GM23248 (cell line): Measurements from ENCODE around the gene STX16. TPM values are rescaled to one million over a fixed set of nuclear protein-coding genes. Genes with fewer than 3 reads are reported as not detected.

Experiments
- DNase-seq: peaks from one replicate; pipeline ENCODE4 v3.0.0-alpha.2; 2015
- H2AFZ ChIP-seq: fragments of 200-600 bp; sonication (generic); 2 replicates; pipeline ENCODE4 v1.6.1; 2016; ENCODE audit warnings: antibody characterized with exemption
- H3F3A ChIP-seq: fragments of 200-600 bp; sonication (generic); 2 replicates; pipeline ENCODE4 v1.6.1; 2016; ENCODE audit warnings: mild to moderate bottlenecking, antibody characterized with exemption, mixed run types; ENCODE audit not compliant: insufficient read depth
- H3K27ac ChIP-seq: fragments of 200-600 bp; sonication (generic); 2 replicates; pipeline ENCODE4 v1.5.1; 2016; ENCODE audit warnings: mild to moderate bottlenecking
- H3K27me3 ChIP-seq: fragments of 200-600 bp; sonication (generic); replicated peaks from 2 replicates; pipeline ENCODE4 v1.6.1; 2016; ENCODE audit warnings: mild to moderate bottlenecking; ENCODE audit not compliant: insufficient read depth
- H3K36me3 ChIP-seq: fragments of 200-600 bp; sonication (generic); 2 replicates; pipeline ENCODE4 v1.6.1; 2016; ENCODE audit warnings: low read depth, mild to moderate bottlenecking
- H3K4me1 ChIP-seq: fragments of 200-600 bp; sonication (generic); 2 replicates; pipeline ENCODE4 v1.6.1; 2016; ENCODE audit warnings: mild to moderate bottlenecking; ENCODE audit not compliant: insufficient read depth
- H3K4me2 ChIP-seq: fragments of 200-600 bp; sonication (generic); one replicate; pipeline ENCODE4 v1.6.1; 2016; ENCODE audit warnings: mild to moderate bottlenecking; ENCODE audit not compliant: unreplicated experiment
- H3K4me3 ChIP-seq: fragments of 200-600 bp; sonication (generic); 2 replicates; pipeline ENCODE4 v1.5.1; 2016; ENCODE audit warnings: mild to moderate bottlenecking
- H3K79me2 ChIP-seq: fragments of 200-600 bp; sonication (generic); 2 replicates; pipeline ENCODE4 v1.6.1; 2016; ENCODE audit warnings: mild to moderate bottlenecking; ENCODE audit not compliant: insufficient read depth
- H3K9ac ChIP-seq: fragments of 200-600 bp; sonication (generic); 2 replicates; pipeline ENCODE4 v1.6.1; 2016; ENCODE audit warnings: mild to moderate bottlenecking
- H3K9me2 ChIP-seq: fragments of 200-600 bp; sonication (generic); 2 replicates; pipeline ENCODE4 v1.6.1; 2016; ENCODE audit warnings: mixed run types, mild to moderate bottlenecking, moderate library complexity; ENCODE audit not compliant: insufficient read depth
- H3K9me3 ChIP-seq: fragments of 200-600 bp; sonication (generic); one replicate; pipeline ENCODE4 v1.6.1; 2017; ENCODE audit warnings: low read depth
- H4K20me1 ChIP-seq: fragments of 200-600 bp; sonication (generic); 2 replicates; pipeline ENCODE4 v1.6.0; 2016; ENCODE audit not compliant: insufficient read depth
- EZH2 ChIP-seq: fragments of 200-600 bp; sonication (generic); IDR thresholded peaks from 2 replicates; pipeline ENCODE4 v1.6.1; 2018; ENCODE audit warnings: antibody characterized with exemption, mild to moderate bottlenecking; ENCODE audit not compliant: insufficient read depth, poor library complexity, severe bottlenecking
- EZH2phosphoT487 ChIP-seq: fragments of 200-600 bp; sonication (generic); IDR thresholded peaks from 2 replicates; pipeline ENCODE4 v1.6.1; 2018; ENCODE audit warnings: antibody characterized with exemption, moderate library complexity, mild to moderate bottlenecking, low read depth; ENCODE audit not compliant: insufficient read depth
- WGBS, 2 experiments: methylation state at CpG; one replicate each; pipeline ENCODE4 v1.1.6; 2015 to 2017; ENCODE audit warnings: low lambda C conversion rate in 2 of 2, low coverage in 1 of 2; ENCODE audit errors: missing lambda C conversion rate in 2 of 2; 5-methylcytosine and 5-hydroxymethylcytosine counted together
- in situ Hi-C: fragments of 300-500 bp; cut with MboI; formaldehyde crosslinking; loops from 2 replicates; pipeline ENCODE4 v1.15.0; 2020
- polyA plus RNA-seq: library from polyadenylated mRNA; unstranded; fragments of >200 nt; fragmentation: Nextera tagmentation; extraction: Ambion mirVana; gene quantifications from 2 replicates; pipeline ENCODE4 v1.2.1, GENCODE V29; 2016
- total RNA-seq: library from RNA; depleted of rRNA; stranded (reverse); fragments of >200 nt; shearing (Covaris generic); gene quantifications from 2 replicates; pipeline ENCODE4 v1.2.3, GENCODE V29; 2014

The STX16 gene
- total and polyA plus RNA-seq, 2 experiments from 2014 or later, result 17.6 to 36.9 TPM

GRCh38 chr20:58712151-58712791 lies 61.2 kb downstream of the STX16 start:
- Histone ChIP-seq H3F3A (no peaks in the 10 kb centered on the region), H3K27ac (no peak overlapping the region), H3K4me3 (no peak overlapping the region), H3K27me3 (no peaks in the 10 kb centered on the region), H3K9me3 (no peaks in the 10 kb centered on the region), H3K4me1 (no peaks in the 10 kb centered on the region), H3K36me3 (no peaks in the 10 kb centered on the region), H3K4me2 (no peak overlapping the region), H3K9ac (no peak overlapping the region), H3K79me2 (no peaks in the 10 kb centered on the region), H4K20me1 (no peaks in the 10 kb centered on the region), H2AFZ (no peak overlapping the region), H3K9me2 (no peaks in the 10 kb centered on the region)
- TF ChIP-seq EZH2phosphoT487, result no peak
- no peak for TF ChIP-seq EZH2
- DNase-seq, result no peak
- 86 to 87% methylated on average over 16 to 19 of the region's 19 CpGs for WGBS, 2 experiments
- in situ Hi-C loops, result no loop called here

- Histone ChIP-seq H3K9ac (no peak overlapping the region), H3K79me2 (no peaks in the 10 kb centered on the region), H3K4me1 (no peaks in the 10 kb centered on the region), H3K4me2 (no peak overlapping the region), H3K9me3 (no peaks in the 10 kb centered on the region), H2AFZ (no peak overlapping the region), H3K4me3 (no peak overlapping the region), H3K36me3 (no peaks in the 10 kb centered on the region), H3K27me3 (no peaks in the 10 kb centered on the region), H4K20me1 (no peaks in the 10 kb centered on the region), H3K9me2 (no peaks in the 10 kb centered on the region), H3F3A (no peaks in the 10 kb centered on the region), H3K27ac (no peak overlapping the region)
- TF ChIP-seq EZH2phosphoT487 (no peak), EZH2 (no peak)
- in situ Hi-C loops, result no loop called here
- DNase-seq, result no peak
- 80 to 81% methylated on average over 24 of the region's 24 CpGs for WGBS, 2 experiments
Measured at GRCh38 chr20:58712806-58713731, 62.0 kb downstream of the STX16 start.

- Histone ChIP-seq H3K36me3 (no peaks in the 10 kb centered on the region), H3K27me3 (no peaks in the 10 kb centered on the region), H3K9ac (no peak overlapping the region), H3K4me3 (no peak overlapping the region), H3K4me1 (no peaks in the 10 kb centered on the region), H3F3A (no peaks in the 10 kb centered on the region), H3K4me2 (no peak overlapping the region), H2AFZ (no peak overlapping the region), H3K9me3 (no peaks in the 10 kb centered on the region), H3K9me2 (no peaks in the 10 kb centered on the region), H4K20me1 (no peaks in the 10 kb centered on the region), H3K79me2 (no peaks in the 10 kb centered on the region), H3K27ac (no peak overlapping the region)
- in situ Hi-C loops, result no loop called here
- no peak for DNase-seq
- no peak for TF ChIP-seq EZH2phosphoT487
- 89 to 91% methylated on average over 22 to 24 of the region's 24 CpGs for WGBS, 2 experiments
Measured at GRCh38 chr20:58713801-58714339, 62.8 kb downstream of the STX16 start.

GRCh38 chr20:58714340-58714922 lies 63.3 kb downstream of the STX16 start:
- no peak overlapping the region for H3K4me3 ChIP-seq
- WGBS, 2 experiments, result 89 to 97% methylated on average over 11 to 16 of the region's 16 CpGs
- DNase-seq, result no peak
- no peaks in the 10 kb centered on the region for H3K27me3 ChIP-seq
- H3K36me3 ChIP-seq, result no peaks in the 10 kb centered on the region
- H3K9me3 ChIP-seq, result no peaks in the 10 kb centered on the region
- in situ Hi-C loops, result no loop called here
- H2AFZ ChIP-seq, result no peak overlapping the region
- no peak overlapping the region for H3K9ac ChIP-seq
- H3K4me1 ChIP-seq, result no peaks in the 10 kb centered on the region
- H3F3A ChIP-seq, result no peaks in the 10 kb centered on the region
- no peak overlapping the region for H3K4me2 ChIP-seq
- H3K79me2 ChIP-seq, result no peaks in the 10 kb centered on the region
- H3K9me2 ChIP-seq, result no peaks in the 10 kb centered on the region
- H4K20me1 ChIP-seq, result no peaks in the 10 kb centered on the region
- H3K27ac ChIP-seq, result no peak overlapping the region
- TF ChIP-seq EZH2phosphoT487 (no peak), EZH2 (no peak)
